ENCODE results near the gene LAMA3. TPM values are rescaled to one million over a fixed set of nuclear protein-coding genes. Genes with fewer than 3 reads are reported as not detected.

Gene LAMA3
- total and polyA plus RNA-seq, 8 donors, result 2.1 to 13.9 (median 5.1) TPM

DNA sequence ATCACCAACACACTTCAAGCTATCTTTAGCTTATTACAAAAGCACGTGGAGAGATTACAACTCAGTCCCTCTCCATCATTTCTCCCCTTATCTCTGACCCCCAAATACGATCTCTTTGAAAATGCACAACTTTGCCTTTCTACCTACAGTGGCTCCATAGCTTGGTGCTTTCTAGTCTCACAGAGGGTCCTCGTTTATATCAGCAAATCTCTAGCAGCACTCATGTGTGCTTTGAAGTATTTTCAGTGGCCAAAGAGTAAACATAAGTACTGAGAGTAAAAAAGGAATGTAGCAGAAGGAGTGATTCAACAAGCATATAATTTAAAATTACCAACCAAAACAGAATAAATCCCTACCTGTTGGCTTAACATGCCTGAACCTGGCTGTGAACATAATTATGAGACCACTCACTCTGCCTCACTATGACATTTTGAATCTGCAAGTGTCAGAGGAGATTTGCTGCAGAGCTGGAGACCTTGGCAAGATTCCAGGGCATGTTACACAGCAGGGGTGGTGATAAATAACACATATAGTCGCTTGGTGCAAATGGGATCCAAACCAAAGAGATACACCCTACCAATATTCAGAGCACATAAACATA lies 54.6 kb downstream of the LAMA3 start:
- TF ChIP-seq, protein P1, sequence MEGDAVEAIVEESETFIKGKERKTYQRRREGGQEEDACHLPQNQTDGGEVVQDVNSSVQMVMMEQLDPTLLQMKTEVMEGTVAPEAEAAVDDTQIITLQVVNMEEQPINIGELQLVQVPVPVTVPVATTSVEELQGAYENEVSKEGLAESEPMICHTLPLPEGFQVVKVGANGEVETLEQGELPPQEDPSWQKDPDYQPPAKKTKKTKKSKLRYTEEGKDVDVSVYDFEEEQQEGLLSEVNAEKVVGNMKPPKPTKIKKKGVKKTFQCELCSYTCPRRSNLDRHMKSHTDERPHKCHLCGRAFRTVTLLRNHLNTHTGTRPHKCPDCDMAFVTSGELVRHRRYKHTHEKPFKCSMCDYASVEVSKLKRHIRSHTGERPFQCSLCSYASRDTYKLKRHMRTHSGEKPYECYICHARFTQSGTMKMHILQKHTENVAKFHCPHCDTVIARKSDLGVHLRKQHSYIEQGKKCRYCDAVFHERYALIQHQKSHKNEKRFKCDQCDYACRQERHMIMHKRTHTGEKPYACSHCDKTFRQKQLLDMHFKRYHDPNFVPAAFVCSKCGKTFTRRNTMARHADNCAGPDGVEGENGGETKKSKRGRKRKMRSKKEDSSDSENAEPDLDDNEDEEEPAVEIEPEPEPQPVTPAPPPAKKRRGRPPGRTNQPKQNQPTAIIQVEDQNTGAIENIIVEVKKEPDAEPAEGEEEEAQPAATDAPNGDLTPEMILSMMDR (IDR thresholded peaks at IDR 0.05), result no peak
- H3K27me3 ChIP-seq, result no peaks in the 10 kb centered on the region
- H3K9me3 ChIP-seq, result no peaks in the 10 kb centered on the region
- H3K36me3 ChIP-seq, result no peaks in the 10 kb centered on the region
- no peak overlapping the region for H3K4me3 ChIP-seq
- no peak for FAIRE-seq
- no peaks in the 10 kb centered on the region for H3K4me1 ChIP-seq
- intact Hi-C loops (cut with DNase I), result no loop called here
- no peak for DNase-seq
- WGBS, 2 donors, result 48 to 49% methylated on average over 4 of the region's 4 CpGs
- H3K27ac ChIP-seq, result no peak overlapping the region
- ATAC-seq, result no peak

DNA sequence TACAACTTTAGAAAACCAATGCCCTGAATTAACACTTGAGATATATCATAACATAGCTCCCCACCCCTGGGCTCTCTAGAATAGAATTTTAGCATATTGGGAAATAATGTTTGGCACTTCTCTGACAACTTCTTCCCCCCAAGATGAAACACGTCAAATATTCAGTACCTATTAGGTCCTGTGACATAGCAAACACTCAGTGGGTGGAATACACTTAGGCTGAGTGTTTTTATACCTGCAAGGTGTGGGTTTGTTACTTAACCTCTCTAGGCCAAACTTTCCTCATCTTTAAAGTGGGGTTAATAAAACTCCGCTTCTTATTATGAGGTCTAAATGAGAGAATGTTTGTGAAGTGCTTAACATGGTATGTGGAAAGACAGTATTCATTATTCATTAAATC lies 56.1 kb downstream of the LAMA3 start:
- no peak overlapping the region for H3K27ac ChIP-seq
- H3K4me1 ChIP-seq, result no peaks in the 10 kb centered on the region
- intact Hi-C loops (cut with DNase I), result no loop called here
- no peaks in the 10 kb centered on the region for H3K27me3 ChIP-seq
- H3K36me3 ChIP-seq, result no peaks in the 10 kb centered on the region
- no peak overlapping the region for H3K4me3 ChIP-seq
- FAIRE-seq (no peak), DNase-seq (no peak), ATAC-seq (no peak)
- TF ChIP-seq, protein P1 (IDR thresholded peaks at IDR 0.05), result no peak
- 92 to 95% methylated on average over 2 of the region's 2 CpGs for WGBS, 2 donors
- no peaks in the 10 kb centered on the region for H3K9me3 ChIP-seq

DNA sequence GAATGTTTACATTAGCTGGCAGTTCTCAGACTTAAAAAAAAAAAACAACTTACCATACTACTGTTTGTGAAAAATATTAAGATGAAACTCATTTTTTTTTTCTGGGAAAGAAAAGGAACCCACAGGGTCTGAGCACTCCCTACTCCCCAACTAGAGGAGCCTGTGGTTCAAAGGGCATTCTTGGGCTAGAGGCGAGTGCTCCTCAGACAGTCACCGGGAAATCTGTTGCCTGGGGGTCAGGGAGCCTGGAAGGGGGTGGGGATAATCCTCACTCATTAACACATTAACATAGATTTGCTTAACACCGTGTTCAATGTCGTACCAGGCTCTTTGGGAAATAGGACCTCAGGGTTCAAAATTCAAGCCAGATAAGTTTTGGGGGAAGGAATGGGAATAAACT lies 57.6 kb downstream of the LAMA3 start:
- TF ChIP-seq, protein P1 (IDR thresholded peaks at IDR 0.05), result no peak
- H3K27me3 ChIP-seq, result no peaks in the 10 kb centered on the region
- intact Hi-C loops (cut with DNase I), result no loop called here
- WGBS, 2 donors, result 61 to 76% methylated on average over 4 of the region's 4 CpGs
- FAIRE-seq (no peak), DNase-seq (no peak), ATAC-seq (no peak)
- no peaks in the 10 kb centered on the region for H3K9me3 ChIP-seq
- no peaks in the 10 kb centered on the region for H3K36me3 ChIP-seq
- H3K4me1 ChIP-seq, result no peaks in the 10 kb centered on the region
- H3K27ac ChIP-seq, result no peak overlapping the region
- no peak overlapping the region for H3K4me3 ChIP-seq

DNA sequence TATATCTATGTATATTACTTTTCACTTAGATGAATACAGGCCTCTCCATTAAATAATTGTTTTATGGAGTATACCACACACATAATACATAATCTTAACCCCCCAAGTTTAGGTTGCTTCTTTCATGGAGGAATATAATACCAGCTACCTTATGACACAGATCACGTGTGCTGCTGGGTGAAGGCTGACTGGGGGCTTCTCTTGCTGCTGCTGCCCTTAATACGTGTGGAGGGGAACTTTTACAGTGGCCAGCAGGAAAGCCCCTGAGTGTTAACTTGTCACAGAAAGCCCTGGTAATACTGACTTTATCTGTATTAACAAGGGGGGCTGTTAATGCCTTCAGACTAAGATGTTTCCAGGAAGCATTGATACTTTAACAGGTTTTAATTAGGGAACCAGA lies 63.1 kb downstream of the LAMA3 start:
- no peak for FAIRE-seq

DNA sequence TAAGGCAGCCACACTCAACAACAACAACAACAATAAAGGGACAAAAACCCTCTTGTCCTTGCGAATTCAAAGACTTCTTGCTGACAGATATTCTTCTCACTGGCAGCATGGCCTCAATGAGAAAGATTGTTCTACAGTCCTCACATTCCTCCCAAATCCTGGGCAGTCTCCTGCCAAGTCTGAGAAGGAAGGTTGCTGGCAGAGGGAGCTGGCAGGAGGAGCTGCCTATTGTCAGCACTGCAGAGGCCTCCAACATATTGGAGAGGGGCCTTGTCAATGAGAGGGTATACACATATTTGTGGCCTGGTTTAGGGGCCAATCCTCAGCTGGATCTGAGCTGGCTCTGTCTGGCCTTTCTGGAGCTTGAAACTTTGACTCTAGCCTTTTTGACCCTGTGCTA lies 63.5 kb downstream of the LAMA3 start:
- no peak for DNase-seq

More for the DNA sequence above, 63.1 kb downstream of the LAMA3 start:
- Histone ChIP-seq H3K4me1 (no peaks in the 10 kb centered on the region), H3K27ac (no peak overlapping the region), H3K9me3 (no peaks in the 10 kb centered on the region), H3K27me3 (no peaks in the 10 kb centered on the region), H3K4me3 (no peak overlapping the region), H3K36me3 (no peaks in the 10 kb centered on the region)
- TF ChIP-seq, protein P1 (IDR thresholded peaks at IDR 0.05), result no peak
- no peak for DNase-seq
- WGBS, 2 donors, result 83 to 89% methylated on average over 2 of the region's 2 CpGs
- no peak for ATAC-seq
- intact Hi-C loops (cut with DNase I), result loop anchor here in 1 of 3 donors (10.0 kb wide), 1 partner anchor 62 kb away; no protein-coding TSS in a partner anchor

More for the DNA sequence above, 63.5 kb downstream of the LAMA3 start:
- TF ChIP-seq, protein P1 (IDR thresholded peaks at IDR 0.05), result no peak
- H3K27ac ChIP-seq, result no peak overlapping the region
- no peaks in the 10 kb centered on the region for H3K9me3 ChIP-seq
- no peaks in the 10 kb centered on the region for H3K36me3 ChIP-seq
- no peak overlapping the region for H3K4me3 ChIP-seq
- ATAC-seq (no peak), FAIRE-seq (no peak)
- no peaks in the 10 kb centered on the region for H3K27me3 ChIP-seq
- intact Hi-C loops (cut with DNase I), result loop anchor here in 1 of 3 donors (10.0 kb wide), 1 partner anchor 62 kb away; no protein-coding TSS in a partner anchor
- H3K4me1 ChIP-seq, result no peaks in the 10 kb centered on the region
- WGBS, 2 donors, result 73 to 75% methylated on average over 1 of the region's 1 CpG
